GM13976 (cell line): ENCODE data around the gene SMIM13.

Experiments
- DNase-seq: peaks from one replicate; pipeline ENCODE4 v3.0.0; 2012; ENCODE audit warnings: low spot score
- CTCF ChIP-seq: IDR thresholded peaks from 2 replicates; pipeline ENCODE4 v1.5.1; 2012; ENCODE audit warnings: borderline replicate concordance, mild to moderate bottlenecking; ENCODE audit not compliant: insufficient read depth; ENCODE audit errors: extremely low read depth, missing control alignments, control extremely low read depth
- in situ Hi-C: fragments of 300-500 bp; cut with MboI; formaldehyde crosslinking; loops from one replicate; pipeline ENCODE4 v1.12.0; 2022; ENCODE audit warnings: low sequenced_read_pairs, mixed read lengths, inconsistent platforms; ENCODE audit not compliant: unreplicated experiment

Gene SMIM13

GRCh38 chr6:11128608-11129007, 35.0 kb downstream of the SMIM13 start:
- TF ChIP-seq CTCF = no peak
- no peak for DNase-seq
- in situ Hi-C loops = no loop called here

GRCh38 chr6:11129908-11130565, 36.4 kb downstream of the SMIM13 start:
- in situ Hi-C loops = no loop called here
- no peak for DNase-seq
- no peak for TF ChIP-seq CTCF

GRCh38 chr6:11130605-11131004, 37.0 kb downstream of the SMIM13 start:
- no peak for DNase-seq
- no peak for TF ChIP-seq CTCF
- in situ Hi-C loops = no loop called here

- in situ Hi-C loops = no loop called here
- no peak for TF ChIP-seq CTCF
- DNase-seq = no peak
Observed at GRCh38 chr6:11132194-11132888, 38.7 kb downstream of the SMIM13 start.

- in situ Hi-C loops = no loop called here
- DNase-seq = no peak
- no peak for TF ChIP-seq CTCF
Observed at GRCh38 chr6:11133281-11133680, 39.6 kb downstream of the SMIM13 start.

- TF ChIP-seq CTCF = no peak
- DNase-seq = no peak
- in situ Hi-C loops = no loop called here
Observed at GRCh38 chr6:11136809-11137208, 43.2 kb downstream of the SMIM13 start.
